ENCODE data around the gene SPPL3.

DNA sequence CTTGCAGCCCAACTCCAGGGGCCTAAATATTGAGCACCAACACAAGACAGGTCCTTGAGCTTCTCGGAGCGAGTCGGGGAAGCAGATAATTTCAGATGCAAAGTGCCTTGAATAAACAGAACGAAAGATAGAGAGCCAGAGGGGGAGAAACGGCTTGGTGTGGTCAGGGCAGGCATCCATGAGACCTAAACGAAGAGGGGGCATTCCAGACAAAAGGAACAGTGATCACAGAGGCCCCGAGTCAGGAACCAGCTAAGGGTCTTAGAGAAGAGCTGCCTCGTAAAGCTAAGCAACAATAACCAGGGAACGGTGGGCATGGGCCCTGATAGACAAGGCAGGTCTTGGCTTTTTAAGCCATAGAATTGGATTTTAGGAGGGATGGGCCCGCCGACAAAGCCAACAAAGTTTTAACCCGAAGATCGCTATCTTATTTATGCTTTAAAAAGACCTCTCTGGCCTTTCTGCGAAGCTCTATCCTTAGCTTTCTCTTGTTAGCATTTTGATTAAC is 179.0 kb downstream of the SPPL3 start:
- TF ChIP-seq POLR2AphosphoS5 (IDR thresholded peaks at IDR 0.05; ENCODE audit: low read depth, low read length), result no peak
- no peak for TF ChIP-seq EZH2phosphoT487 (IDR thresholded peaks at IDR 0.05; ENCODE audit: borderline replicate concordance)
- TF ChIP-seq, protein P1, sequence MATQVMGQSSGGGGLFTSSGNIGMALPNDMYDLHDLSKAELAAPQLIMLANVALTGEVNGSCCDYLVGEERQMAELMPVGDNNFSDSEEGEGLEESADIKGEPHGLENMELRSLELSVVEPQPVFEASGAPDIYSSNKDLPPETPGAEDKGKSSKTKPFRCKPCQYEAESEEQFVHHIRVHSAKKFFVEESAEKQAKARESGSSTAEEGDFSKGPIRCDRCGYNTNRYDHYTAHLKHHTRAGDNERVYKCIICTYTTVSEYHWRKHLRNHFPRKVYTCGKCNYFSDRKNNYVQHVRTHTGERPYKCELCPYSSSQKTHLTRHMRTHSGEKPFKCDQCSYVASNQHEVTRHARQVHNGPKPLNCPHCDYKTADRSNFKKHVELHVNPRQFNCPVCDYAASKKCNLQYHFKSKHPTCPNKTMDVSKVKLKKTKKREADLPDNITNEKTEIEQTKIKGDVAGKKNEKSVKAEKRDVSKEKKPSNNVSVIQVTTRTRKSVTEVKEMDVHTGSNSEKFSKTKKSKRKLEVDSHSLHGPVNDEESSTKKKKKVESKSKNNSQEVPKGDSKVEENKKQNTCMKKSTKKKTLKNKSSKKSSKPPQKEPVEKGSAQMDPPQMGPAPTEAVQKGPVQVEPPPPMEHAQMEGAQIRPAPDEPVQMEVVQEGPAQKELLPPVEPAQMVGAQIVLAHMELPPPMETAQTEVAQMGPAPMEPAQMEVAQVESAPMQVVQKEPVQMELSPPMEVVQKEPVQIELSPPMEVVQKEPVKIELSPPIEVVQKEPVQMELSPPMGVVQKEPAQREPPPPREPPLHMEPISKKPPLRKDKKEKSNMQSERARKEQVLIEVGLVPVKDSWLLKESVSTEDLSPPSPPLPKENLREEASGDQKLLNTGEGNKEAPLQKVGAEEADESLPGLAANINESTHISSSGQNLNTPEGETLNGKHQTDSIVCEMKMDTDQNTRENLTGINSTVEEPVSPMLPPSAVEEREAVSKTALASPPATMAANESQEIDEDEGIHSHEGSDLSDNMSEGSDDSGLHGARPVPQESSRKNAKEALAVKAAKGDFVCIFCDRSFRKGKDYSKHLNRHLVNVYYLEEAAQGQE (IDR thresholded peaks at IDR 0.05; ENCODE audit: low read depth), result no peak

All from HCT116 (cell line).